Gastrocnemius medialis (tissue), 4 donors: ENCODE measurements around the gene RBM38. TPM values are rescaled to one million over a fixed set of nuclear protein-coding genes. Genes with fewer than 3 reads are reported as not detected.
A peak's percentile ranks its signal among the peaks of the same experiment; 100 is the strongest.

Experiments used
- ATAC-seq, 2 donors: fragments of 150-250 bp; one replicate each; pipeline ENCODE4 v1.9.1; 2016
- DNase-seq, 2 donors: peaks; one replicate each; pipeline ENCODE4 v3.0.0-alpha.2; 2019
- H3K27ac ChIP-seq, 4 donors: fragments of 200-600 bp; sonication (generic); 1 replicate in 1 of 4; 2 replicates in 3 of 4; pipeline ENCODE4 v1.5.1; 2016 to 2018; ENCODE audit warnings: mild to moderate bottlenecking in 2 of 4, moderate library complexity in 1 of 4
- H3K27me3 ChIP-seq, 3 donors: fragments of 200-600 bp; sonication (generic) in 2 of 3; 1 replicate in 1 of 3; 2 replicates in 2 of 3; pipeline versions ENCODE4 v1.5.1 to v1.6.0; 2016 to 2019; ENCODE audit warnings: mild to moderate bottlenecking in 1 of 3, moderate library complexity in 1 of 3
- H3K36me3 ChIP-seq, 2 donors: fragments of 200-600 bp; sonication (generic) in 1 of 2; one replicate each; pipeline ENCODE4 v1.5.1; 2017 to 2018
- H3K4me1 ChIP-seq, 2 donors: fragments of 200-600 bp; sonication (generic) in 1 of 2; one replicate each; pipeline ENCODE4 v1.5.1; 2016 to 2017; ENCODE audit warnings: mild to moderate bottlenecking in 2 of 2
- H3K4me3 ChIP-seq, 4 donors: fragments of 200-600 bp; sonication (generic) in 3 of 4; 1 replicate in 1 of 4; 2 replicates in 3 of 4; pipeline ENCODE4 v1.5.1; 2016 to 2019; ENCODE audit warnings: mild to moderate bottlenecking in 2 of 4
- H3K9me3 ChIP-seq, 3 donors: fragments of 200-600 bp; sonication (generic) in 2 of 3; 1 replicate in 1 of 3; 2 replicates in 2 of 3; pipeline ENCODE4 v1.5.1; 2016 to 2019
- POLR2A ChIP-seq, 2 donors: fragments of 450-650 bp; IDR thresholded peaks; one replicate each; pipeline ENCODE4 v1.6.1; 2017; ENCODE audit warnings: antibody characterized with exemption in 2 of 2, mild to moderate bottlenecking in 2 of 2, moderate library complexity in 2 of 2
- in situ Hi-C, 4 donors: fragments of 200-750 bp; cut with MboI; loops; one replicate each; pipeline versions ENCODE4 v1.15.0 to v1.8.0; 2017; ENCODE audit warnings: low sequenced_read_pairs in 4 of 4
- intact Hi-C: fragments of 100-400 bp; cut with DNase I; formaldehyde crosslinking; loops from one replicate; pipeline ENCODE4 v1.15.1; 2023; ENCODE audit warnings: low total_unique reads
- total RNA-seq, 4 donors: library from RNA; depleted of rRNA; stranded (reverse); fragments of >200 nt; gene quantifications; one replicate each; pipeline versions ENCODE4 v1.1.0 to v1.2.3, GENCODE V29; 2016
- TF ChIP-seq, protein P1 (sequence below), 5 experiments: fragments of 450-650 bp in 3 of 5; fragments of 200-600 bp in 2 of 5; sonication (generic) in 2 of 5; IDR thresholded peaks in 4 of 5; conservative IDR thresholded peaks in 1 of 5; 1 replicate in 4 of 5; 2 replicates in 1 of 5; pipeline ENCODE4 v1.5.1; 2016 to 2019; ENCODE audit warnings: antibody characterized with exemption in 5 of 5, mild to moderate bottlenecking in 3 of 5, moderate library complexity in 3 of 5

RBM38 gene
- total RNA-seq, 4 donors from 2014 or later, result 56.7 to 229 (median 177) TPM

DNA sequence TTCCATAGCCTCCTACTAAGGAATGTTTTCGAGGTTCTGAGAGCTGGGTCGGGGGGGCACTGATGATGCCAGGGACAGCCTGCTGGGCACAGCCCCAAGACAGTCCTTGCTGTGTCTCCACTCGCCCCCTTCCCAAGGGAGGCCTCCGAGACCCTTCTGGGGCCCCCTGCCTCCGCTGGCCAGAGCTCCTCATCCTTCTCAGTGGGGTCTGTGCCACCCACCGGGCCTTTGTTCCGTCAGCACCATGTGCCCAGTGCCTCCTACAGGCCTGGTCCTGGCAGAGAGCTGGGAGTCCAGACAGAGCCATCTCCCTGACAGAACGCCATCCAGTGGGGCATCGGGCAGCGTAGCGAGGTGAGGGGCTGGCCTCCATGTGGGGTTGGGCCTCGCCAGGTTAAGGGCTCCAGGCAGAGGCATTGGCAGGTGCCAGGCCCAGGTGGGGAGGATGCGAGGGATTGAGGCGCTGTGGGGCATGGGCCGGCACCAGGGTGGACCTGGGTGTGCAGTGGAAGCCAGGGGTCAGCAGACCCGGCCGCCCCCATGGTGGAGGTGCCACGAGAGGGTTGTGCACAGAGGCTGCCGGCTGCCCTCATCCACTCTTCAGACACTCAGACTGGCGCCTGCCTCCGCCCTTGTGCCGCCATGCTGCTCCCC lies 13.3 kb downstream of the RBM38 start:
- H3K9me3 ChIP-seq, result no peaks in the 10 kb centered on the region
- H3K27ac ChIP-seq, result peak overlapping the region; percentile 31 to 99 (median 98)
- H3K36me3 ChIP-seq, result peaks cover 0 to 30% of the 10 kb centered on the region in 2 donors
- TF ChIP-seq, protein P1, sequence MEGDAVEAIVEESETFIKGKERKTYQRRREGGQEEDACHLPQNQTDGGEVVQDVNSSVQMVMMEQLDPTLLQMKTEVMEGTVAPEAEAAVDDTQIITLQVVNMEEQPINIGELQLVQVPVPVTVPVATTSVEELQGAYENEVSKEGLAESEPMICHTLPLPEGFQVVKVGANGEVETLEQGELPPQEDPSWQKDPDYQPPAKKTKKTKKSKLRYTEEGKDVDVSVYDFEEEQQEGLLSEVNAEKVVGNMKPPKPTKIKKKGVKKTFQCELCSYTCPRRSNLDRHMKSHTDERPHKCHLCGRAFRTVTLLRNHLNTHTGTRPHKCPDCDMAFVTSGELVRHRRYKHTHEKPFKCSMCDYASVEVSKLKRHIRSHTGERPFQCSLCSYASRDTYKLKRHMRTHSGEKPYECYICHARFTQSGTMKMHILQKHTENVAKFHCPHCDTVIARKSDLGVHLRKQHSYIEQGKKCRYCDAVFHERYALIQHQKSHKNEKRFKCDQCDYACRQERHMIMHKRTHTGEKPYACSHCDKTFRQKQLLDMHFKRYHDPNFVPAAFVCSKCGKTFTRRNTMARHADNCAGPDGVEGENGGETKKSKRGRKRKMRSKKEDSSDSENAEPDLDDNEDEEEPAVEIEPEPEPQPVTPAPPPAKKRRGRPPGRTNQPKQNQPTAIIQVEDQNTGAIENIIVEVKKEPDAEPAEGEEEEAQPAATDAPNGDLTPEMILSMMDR (IDR thresholded peaks at IDR 0.05 in 4 of 5, conservative IDR thresholded peaks at IDR 0.05 in 1 of 5), result no peak
- TF ChIP-seq POLR2A (IDR thresholded peaks at IDR 0.05), result no peak
- in situ Hi-C loops, result no loop called here
- no peaks in the 10 kb centered on the region for H3K27me3 ChIP-seq
- no peak for DNase-seq
- intact Hi-C loops, result no loop called here
- no peak overlapping the region for H3K4me3 ChIP-seq
- no peak for ATAC-seq
- H3K4me1 ChIP-seq, result peaks cover 38 to 99% of the 10 kb centered on the region in 2 donors

DNA sequence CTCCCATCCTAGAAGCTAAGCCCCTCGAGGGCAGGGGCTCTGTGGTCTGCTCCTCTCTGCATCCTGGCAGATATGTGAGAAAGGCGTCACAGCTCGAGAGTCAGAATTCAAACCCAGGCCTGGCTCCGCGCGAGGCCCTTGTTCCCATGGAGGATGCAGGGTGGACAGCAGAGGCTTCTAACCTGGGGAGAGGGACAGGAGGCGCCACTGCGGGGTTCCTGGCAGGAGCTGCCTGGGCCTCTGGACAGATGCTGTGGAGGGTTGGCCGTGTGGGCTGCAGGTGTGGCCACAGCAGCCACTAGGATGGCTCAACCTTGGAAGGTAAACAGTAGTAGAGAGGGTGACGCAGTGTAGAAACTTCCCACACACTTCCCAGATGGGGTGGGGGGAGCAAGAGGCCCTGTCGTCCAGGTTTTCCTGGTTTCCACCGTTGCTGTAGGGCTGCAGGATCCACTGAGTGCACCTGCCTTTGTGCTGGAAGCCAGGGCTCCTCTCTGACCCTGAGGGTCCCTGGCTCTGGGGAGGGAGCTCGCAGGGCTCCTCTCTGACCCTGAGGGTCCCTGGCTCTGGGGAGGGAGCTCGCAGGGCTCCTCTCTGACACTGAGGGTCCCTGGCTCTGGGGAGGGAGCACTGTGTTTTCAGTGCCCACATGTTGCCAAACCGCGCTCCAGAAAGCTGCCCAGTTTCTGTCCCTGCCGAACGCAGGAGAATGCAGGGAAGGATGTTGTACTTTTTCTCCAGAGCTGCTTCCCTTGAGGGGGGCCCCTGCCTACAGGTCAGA lies 14.2 kb downstream of the RBM38 start:
- DNase-seq, result no peak
- in situ Hi-C loops, result no loop called here
- peak overlapping the region; percentile 82 to 99 (median 98) for H3K27ac ChIP-seq
- TF ChIP-seq, protein P1 (IDR thresholded peaks at IDR 0.05 in 4 of 5, conservative IDR thresholded peaks at IDR 0.05 in 1 of 5), result no peak
- no peak for TF ChIP-seq POLR2A (IDR thresholded peaks at IDR 0.05)
- no peaks in the 10 kb centered on the region for H3K27me3 ChIP-seq
- no peak overlapping the region for H3K4me3 ChIP-seq
- peaks cover 29 to 91% of the 10 kb centered on the region in 2 donors for H3K4me1 ChIP-seq
- H3K9me3 ChIP-seq, result no peaks in the 10 kb centered on the region
- peaks cover 0 to 30% of the 10 kb centered on the region in 2 donors for H3K36me3 ChIP-seq
- ATAC-seq, result no peak
- intact Hi-C loops, result no loop called here

GRCh38 chr20:57407541-57407956 lies 16.4 kb downstream of the RBM38 start:
- Histone ChIP-seq H3K27me3 (no peaks in the 10 kb centered on the region), H3K4me1 (peaks cover 22 to 78% of the 10 kb centered on the region in 2 donors), H3K9me3 (no peaks in the 10 kb centered on the region), H3K4me3 (no peak overlapping the region), H3K36me3 (peaks cover 0 to 30% of the 10 kb centered on the region in 2 donors), H3K27ac (peak overlapping the region; percentile 82 to 99 (median 98))
- in situ Hi-C loops, result no loop called here
- intact Hi-C loops, result loop anchor here (1.0 kb wide), 1 partner anchor 26 kb away; no protein-coding TSS in a partner anchor
- DNase-seq (no peak), ATAC-seq (no peak)
- TF ChIP-seq, protein P1 (IDR thresholded peaks at IDR 0.05 in 4 of 5, conservative IDR thresholded peaks at IDR 0.05 in 1 of 5), result no peak
- no peak for TF ChIP-seq POLR2A (IDR thresholded peaks at IDR 0.05)

DNA sequence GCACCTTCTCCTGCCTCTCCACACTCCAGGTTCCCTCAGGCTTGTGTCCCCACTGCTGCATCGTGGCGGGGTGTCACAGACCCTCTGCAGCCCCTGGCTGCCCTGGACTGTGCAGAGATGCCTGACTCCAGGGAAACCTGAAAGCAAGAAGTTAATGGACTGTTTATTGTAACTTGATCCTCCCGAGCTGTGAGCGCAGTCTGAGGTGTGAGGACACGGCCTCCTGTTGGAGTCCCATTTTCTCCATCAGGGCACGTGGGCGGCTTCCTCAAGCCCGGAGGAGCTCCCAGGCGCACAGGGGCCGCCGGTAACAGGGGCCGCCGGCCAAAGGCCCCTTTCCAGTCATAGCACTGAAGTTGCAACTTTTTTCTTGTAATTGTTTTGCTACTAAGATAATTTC lies 16.9 kb downstream of the RBM38 start:
- peak; percentile 57 to 67 for DNase-seq
- no peaks in the 10 kb centered on the region for H3K27me3 ChIP-seq
- peaks cover 0 to 30% of the 10 kb centered on the region in 2 donors for H3K36me3 ChIP-seq
- ATAC-seq, result peak; percentile 35 to 73
- intact Hi-C loops (no loop called here), in situ Hi-C loops (no loop called here)
- H3K27ac ChIP-seq, result peak overlapping the region; percentile 82 to 99 (median 98)
- no peaks in the 10 kb centered on the region for H3K9me3 ChIP-seq
- peaks cover 22 to 72% of the 10 kb centered on the region in 2 donors for H3K4me1 ChIP-seq
- TF ChIP-seq, protein P1 (IDR thresholded peaks at IDR 0.05 in 4 of 5, conservative IDR thresholded peaks at IDR 0.05 in 1 of 5), result no peak
- peak in 1 of 2 donors; percentile 6 for TF ChIP-seq POLR2A (IDR thresholded peaks at IDR 0.05)
- no peak overlapping the region for H3K4me3 ChIP-seq
